Astrocyte of the spinal cord (primary cell): ENCODE results near the gene EFNA4.

ENCODE experiments used
- DNase-seq: peaks from one replicate; pipeline ENCODE4 v3.0.0; 2011; ENCODE audit warnings: low read depth, low spot score
- H3K4me3 ChIP-seq: 2 replicates; pipeline ENCODE4 v1.5.1; 2011; ENCODE audit warnings: low read depth, mild to moderate bottlenecking, low read length, moderate library complexity
- in situ Hi-C: cut with HindIII; loops from 2 replicates; pipeline ENCODE4 v1.10.0; 2017; ENCODE audit warnings: low sequenced_read_pairs
- TF ChIP-seq, protein P1 (sequence below): IDR thresholded peaks from 2 replicates; pipeline ENCODE4 v1.5.1; 2012; ENCODE audit warnings: low read depth, mild to moderate bottlenecking, low read length, inconsistent platforms

The EFNA4 gene

DNA sequence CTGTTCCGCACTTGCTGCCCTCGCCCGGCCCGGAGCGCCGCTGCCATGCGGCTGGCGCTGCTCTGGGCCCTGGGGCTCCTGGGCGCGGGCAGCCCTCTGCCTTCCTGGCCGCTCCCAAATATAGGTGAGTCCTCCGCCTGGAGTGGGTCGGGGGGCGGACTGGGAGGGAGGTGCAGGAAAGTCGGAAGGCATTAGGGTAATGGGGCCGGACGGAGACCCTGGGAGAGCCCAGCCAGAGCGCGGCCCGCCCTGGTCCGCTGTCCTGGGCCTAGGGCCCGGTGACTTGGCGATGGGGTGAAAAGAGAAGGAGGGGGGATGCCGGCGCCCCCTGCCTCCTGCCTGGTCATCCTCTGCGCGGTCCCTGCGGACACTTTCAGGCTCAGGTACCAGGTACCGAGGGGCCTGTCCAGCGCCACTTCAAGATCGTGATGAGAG, 12.2 kb upstream of the EFNA4 start:
- in situ Hi-C loops, result no loop called here
- peak overlapping the region; percentile 67 for H3K4me3 ChIP-seq

DNA sequence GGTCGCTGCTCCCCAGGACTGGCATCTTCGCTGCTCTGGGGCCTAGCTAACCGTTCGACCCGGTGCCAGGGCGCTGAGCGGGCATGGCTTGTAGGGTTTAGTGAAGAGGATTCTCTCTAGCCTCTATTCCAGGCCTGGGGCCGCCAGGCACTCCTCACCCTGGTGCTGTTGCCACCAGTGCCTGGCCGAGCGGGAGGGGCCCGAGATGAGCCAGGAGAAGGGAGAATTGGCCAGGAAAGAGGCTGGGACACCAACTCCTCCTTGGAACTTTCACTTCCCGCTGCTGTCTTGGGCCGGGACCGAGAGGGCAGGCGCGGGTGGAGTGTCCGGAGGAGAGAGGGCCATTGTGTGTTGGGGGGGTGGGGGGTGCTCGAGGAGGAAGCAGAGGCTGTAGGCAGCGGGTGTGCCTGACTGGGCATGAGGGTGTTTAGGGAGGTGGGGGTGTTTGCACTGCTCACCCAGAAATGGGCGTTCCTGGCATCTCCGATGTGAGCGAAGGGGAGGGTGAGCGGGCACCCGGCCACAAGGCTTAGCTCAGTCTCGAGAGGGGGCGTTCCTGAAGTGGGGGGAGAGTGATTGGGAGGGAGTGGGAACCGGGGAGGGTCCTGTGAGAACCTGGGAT, 11.7 kb upstream of the EFNA4 start:
- TF ChIP-seq, protein P1, sequence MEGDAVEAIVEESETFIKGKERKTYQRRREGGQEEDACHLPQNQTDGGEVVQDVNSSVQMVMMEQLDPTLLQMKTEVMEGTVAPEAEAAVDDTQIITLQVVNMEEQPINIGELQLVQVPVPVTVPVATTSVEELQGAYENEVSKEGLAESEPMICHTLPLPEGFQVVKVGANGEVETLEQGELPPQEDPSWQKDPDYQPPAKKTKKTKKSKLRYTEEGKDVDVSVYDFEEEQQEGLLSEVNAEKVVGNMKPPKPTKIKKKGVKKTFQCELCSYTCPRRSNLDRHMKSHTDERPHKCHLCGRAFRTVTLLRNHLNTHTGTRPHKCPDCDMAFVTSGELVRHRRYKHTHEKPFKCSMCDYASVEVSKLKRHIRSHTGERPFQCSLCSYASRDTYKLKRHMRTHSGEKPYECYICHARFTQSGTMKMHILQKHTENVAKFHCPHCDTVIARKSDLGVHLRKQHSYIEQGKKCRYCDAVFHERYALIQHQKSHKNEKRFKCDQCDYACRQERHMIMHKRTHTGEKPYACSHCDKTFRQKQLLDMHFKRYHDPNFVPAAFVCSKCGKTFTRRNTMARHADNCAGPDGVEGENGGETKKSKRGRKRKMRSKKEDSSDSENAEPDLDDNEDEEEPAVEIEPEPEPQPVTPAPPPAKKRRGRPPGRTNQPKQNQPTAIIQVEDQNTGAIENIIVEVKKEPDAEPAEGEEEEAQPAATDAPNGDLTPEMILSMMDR, result no peak
- DNase-seq, result peak; percentile 19
- peak overlapping the region; percentile 67 for H3K4me3 ChIP-seq
- in situ Hi-C loops, result no loop called here

More for the DNA sequence above, 12.2 kb upstream of the EFNA4 start:
- TF ChIP-seq, protein P1, result no peak
- no peak for DNase-seq

- TF ChIP-seq, protein P1, result peak; percentile 37
- no peak for DNase-seq
- in situ Hi-C loops, result no loop called here
Measured at GRCh38 chr1:155052439-155053395, 10.8 kb upstream of the EFNA4 start.

GRCh38 chr1:155053531-155054105, 9.9 kb upstream of the EFNA4 start:
- H3K4me3 ChIP-seq, result no peak overlapping the region
- in situ Hi-C loops, result no loop called here
- no peak for DNase-seq
- TF ChIP-seq, protein P1, result no peak

More at GRCh38 chr1:155052439-155053395, 10.8 kb upstream of the EFNA4 start:
- H3K4me3 ChIP-seq, result peak overlapping the region; percentile 67

DNA sequence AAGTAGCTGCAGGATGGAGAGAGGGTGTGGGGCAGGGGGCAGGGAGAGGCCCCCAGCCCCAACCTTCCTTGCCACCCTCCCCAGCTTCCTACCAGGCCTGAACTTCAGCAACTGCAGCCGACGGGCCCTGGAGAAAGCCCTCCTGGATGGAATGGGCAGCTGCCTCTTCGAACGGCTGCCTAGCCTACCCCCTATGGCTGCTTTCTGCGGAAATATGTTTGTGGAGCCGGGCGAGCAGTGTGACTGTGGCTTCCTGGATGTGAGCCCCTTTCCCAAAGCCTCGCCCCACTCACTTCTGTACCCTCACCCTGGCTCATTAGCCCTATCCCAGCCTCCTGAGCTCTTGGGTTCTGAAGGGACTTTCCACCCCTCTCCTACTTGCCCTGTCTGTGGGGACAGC, 6.4 kb upstream of the EFNA4 start:
- DNase-seq, result no peak
- in situ Hi-C loops, result no loop called here
- TF ChIP-seq, protein P1, result no peak
- no peak overlapping the region for H3K4me3 ChIP-seq

GRCh38 chr1:155057788-155058211, 5.7 kb upstream of the EFNA4 start:
- no peak for DNase-seq
- TF ChIP-seq, protein P1, result peak; percentile 15
- H3K4me3 ChIP-seq, result no peak overlapping the region
- in situ Hi-C loops, result no loop called here
